Cardiac fibroblast (primary cell): ENCODE results near the gene KBTBD2.
A peak's percentile ranks its signal among the peaks of the same experiment; 100 is the strongest.
"Not testable (repeated sequence)": the region's sequence is repeated elsewhere in the genome, so short reads cannot be mapped to it uniquely, and the experiment has no call there.

Source experiments
- DNase-seq, 2 donors: peaks; one replicate each; pipeline versions ENCODE4 v3.0.0 to v3.0.0-alpha.2; 2010; ENCODE audit warnings: low read depth in 2 of 2
- H3K4me3 ChIP-seq, 2 donors: replicated peaks in 1 of 2; 1 replicate in 1 of 2; 2 replicates in 1 of 2; pipeline ENCODE4 v1.5.1; 2011; ENCODE audit warnings: low read depth in 2 of 2, low read length in 2 of 2, mild to moderate bottlenecking in 2 of 2, moderate library complexity in 1 of 2
- TF ChIP-seq, protein P1 (sequence below): IDR thresholded peaks from one replicate; pipeline ENCODE4 v1.5.1; 2011; ENCODE audit warnings: low read depth, mild to moderate bottlenecking, low read length, inconsistent platforms

Gene KBTBD2

GRCh38 chr7:32846630-32847225 is 44.8 kb downstream of the KBTBD2 start:
- H3K4me3 ChIP-seq, result no peak overlapping the region
- TF ChIP-seq, protein P1, sequence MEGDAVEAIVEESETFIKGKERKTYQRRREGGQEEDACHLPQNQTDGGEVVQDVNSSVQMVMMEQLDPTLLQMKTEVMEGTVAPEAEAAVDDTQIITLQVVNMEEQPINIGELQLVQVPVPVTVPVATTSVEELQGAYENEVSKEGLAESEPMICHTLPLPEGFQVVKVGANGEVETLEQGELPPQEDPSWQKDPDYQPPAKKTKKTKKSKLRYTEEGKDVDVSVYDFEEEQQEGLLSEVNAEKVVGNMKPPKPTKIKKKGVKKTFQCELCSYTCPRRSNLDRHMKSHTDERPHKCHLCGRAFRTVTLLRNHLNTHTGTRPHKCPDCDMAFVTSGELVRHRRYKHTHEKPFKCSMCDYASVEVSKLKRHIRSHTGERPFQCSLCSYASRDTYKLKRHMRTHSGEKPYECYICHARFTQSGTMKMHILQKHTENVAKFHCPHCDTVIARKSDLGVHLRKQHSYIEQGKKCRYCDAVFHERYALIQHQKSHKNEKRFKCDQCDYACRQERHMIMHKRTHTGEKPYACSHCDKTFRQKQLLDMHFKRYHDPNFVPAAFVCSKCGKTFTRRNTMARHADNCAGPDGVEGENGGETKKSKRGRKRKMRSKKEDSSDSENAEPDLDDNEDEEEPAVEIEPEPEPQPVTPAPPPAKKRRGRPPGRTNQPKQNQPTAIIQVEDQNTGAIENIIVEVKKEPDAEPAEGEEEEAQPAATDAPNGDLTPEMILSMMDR, result peak; percentile 82
- peak; percentile 82 to 84 for DNase-seq

DNA sequence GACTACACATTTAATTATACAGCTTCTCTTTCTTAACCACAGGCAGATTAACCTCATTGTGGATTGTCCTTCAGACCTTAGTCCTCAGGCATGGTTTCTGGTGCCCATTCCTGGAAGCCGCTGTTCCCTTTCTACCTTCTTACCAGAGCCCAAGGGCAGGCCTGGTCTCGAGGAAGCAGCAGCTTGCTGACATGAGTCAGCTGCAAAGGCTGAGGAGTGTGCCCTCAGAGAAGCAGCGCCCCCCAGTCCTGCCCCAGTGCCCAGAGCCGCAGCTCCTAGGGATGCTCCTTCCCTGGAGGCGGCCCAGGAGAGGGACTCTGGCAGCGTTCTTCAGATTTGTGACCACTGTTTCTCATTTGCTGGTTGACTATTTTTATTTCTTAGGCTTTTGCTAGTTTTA is 46.8 kb downstream of the KBTBD2 start:
- DNase-seq, H3K4me3 ChIP-seq: not testable (repeated sequence)

- not testable (repeated sequence) for DNase-seq, H3K4me3 ChIP-seq
These were observed 47.8 kb downstream of the KBTBD2 start for GRCh38 chr7:32843763-32844162.

GRCh38 chr7:32839846-32840245 is 51.7 kb downstream of the KBTBD2 start:
- H3K4me3 ChIP-seq, DNase-seq: not testable (repeated sequence)

DNA sequence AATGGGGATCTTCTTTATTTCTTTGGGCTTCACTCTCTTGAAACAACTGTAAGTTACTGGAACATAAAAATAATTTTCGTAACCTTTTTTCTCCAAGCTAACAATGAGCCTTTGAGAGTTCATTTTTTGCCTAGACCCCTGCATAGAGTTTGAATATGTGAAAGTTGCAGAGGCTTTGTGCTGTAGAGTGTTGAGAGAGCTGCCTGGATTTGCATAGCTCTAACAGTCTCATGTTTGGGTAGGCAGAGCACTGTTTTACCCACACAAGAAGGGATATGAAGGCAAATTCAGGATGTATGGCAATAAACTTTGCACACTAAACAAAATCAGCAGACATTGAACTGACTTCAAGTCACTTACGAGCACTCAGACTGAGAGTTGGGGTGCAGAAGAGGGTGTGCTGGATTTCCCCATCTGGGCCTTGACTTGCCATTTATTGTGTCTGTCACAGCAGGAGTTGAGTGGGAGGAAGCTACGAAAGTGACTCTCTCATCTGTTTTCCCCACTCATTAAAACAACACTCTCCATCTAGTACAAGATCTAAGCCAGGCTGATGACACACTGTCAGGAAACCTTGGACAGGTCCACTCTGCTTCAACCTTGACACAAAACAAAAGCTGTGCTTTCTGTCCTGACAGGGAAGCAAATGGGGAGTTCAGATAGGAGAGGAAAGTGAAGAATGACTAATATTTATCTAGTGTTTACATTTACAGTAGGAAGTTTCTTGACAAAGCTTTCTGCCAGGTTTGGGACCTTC is 62.4 kb downstream of the KBTBD2 start:
- H3K4me3 ChIP-seq, DNase-seq: not testable (repeated sequence)
